Vagina (tissue), 2 donors: Measurements from ENCODE around the gene C17orf50. TPM values are rescaled to one million over a fixed set of nuclear protein-coding genes. Genes with fewer than 3 reads are reported as not detected.
A peak's percentile ranks its signal among the peaks of the same experiment; 100 is the strongest.

Experiments
- DNase-seq, 2 donors: peaks; one replicate each; pipeline ENCODE4 v3.0.0-alpha.2; 2017; ENCODE audit errors: extremely low spot score in 2 of 2
- H3K27ac ChIP-seq: fragments of 200-600 bp; sonication (generic); one replicate; pipeline ENCODE4 v1.5.1; 2019
- H3K27me3 ChIP-seq: fragments of 200-600 bp; sonication (generic); one replicate; pipeline ENCODE4 v1.5.1; 2019
- H3K36me3 ChIP-seq, 2 donors: fragments of 200-600 bp; sonication (generic); one replicate each; pipeline ENCODE4 v1.5.1; 2017 to 2019
- H3K4me1 ChIP-seq: fragments of 200-600 bp; sonication (generic); one replicate; pipeline ENCODE4 v1.5.1; 2019
- H3K4me3 ChIP-seq, 2 donors: fragments of 200-600 bp; sonication (generic); 1 replicate in 1 of 2; 2 replicates in 1 of 2; pipeline ENCODE4 v1.5.1; 2016 to 2019
- H3K9me3 ChIP-seq: fragments of 200-600 bp; sonication (generic); one replicate; pipeline ENCODE4 v1.5.1; 2019
- POLR2A ChIP-seq, 2 donors: fragments of 450-650 bp; IDR thresholded peaks; one replicate each; pipeline ENCODE4 v1.6.1; 2017; ENCODE audit warnings: antibody characterized with exemption in 2 of 2, mild to moderate bottlenecking in 2 of 2, moderate library complexity in 2 of 2
- POLR2AphosphoS5 ChIP-seq, 2 donors: sonication (generic); formaldehyde crosslinking; IDR thresholded peaks; one replicate each; pipeline ENCODE4 v1.9.0; 2017; ENCODE audit warnings: antibody characterized with exemption in 2 of 2, mild to moderate bottlenecking in 2 of 2, low read depth in 1 of 2; ENCODE audit not compliant: insufficient read depth in 1 of 2
- intact Hi-C: fragments of 100-400 bp; cut with DNase I; formaldehyde crosslinking; loops from one replicate; pipeline ENCODE4 v1.15.1; 2023
- total RNA-seq: library from RNA; depleted of rRNA; stranded (reverse); fragments of >200 nt; gene quantifications from one replicate; pipeline ENCODE4 v1.2.3, GENCODE V29; 2016
- TF ChIP-seq, protein P1 (sequence below), 3 experiments: fragments of 450-650 bp in 2 of 3; fragments of 200-600 bp in 1 of 3; sonication (generic) in 1 of 3; IDR thresholded peaks; one replicate each; pipeline ENCODE4 v1.5.1; 2017 to 2019; ENCODE audit warnings: antibody characterized with exemption in 3 of 3, mild to moderate bottlenecking in 2 of 3, moderate library complexity in 2 of 3

C17orf50 gene
- total RNA-seq, 1 donor from 2014 or later: not detected

- peak overlapping the region; percentile 66 for H3K27ac ChIP-seq
Measured at GRCh38 chr17:35725802-35726126, 34.9 kb upstream of the C17orf50 start.

DNA sequence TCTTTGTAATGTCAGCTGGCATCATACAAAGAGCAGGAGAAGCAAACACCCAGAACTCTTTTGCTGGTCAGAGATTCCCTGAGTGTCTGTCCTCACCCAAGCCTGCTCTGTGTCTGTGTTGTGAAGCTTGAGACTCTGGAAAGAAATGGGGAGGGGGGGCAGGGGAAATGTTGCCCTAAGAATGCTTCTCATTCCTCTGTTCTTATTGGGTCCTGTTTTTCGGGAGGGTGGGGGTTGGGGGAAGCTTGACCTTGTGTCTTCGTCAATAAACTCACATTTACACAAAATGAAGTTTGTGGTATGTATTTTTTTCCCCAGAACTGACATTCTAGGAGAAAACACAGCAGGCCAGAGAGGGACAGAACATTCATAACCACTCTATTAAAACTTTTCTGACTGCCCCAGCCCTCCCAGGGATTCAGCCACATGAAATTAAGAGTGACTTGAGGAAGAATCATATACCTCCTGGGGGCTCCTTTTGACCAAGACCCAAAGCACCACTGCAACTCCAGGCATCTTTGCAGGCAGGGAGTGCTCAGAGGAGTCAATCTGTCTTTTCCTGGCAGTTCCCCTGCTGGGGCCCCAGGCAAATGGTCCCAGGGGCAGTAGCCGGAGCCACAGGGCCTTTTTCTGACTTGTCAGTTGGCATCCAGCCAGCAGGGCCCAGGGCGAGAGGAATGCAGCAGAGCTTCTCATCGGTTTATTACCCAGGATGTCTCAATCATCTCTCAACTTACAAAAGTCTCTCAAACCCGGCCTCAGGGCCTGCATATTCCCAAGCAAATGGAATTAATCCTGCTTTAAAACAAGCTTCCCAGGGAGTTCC lies 34.3 kb upstream of the C17orf50 start:
- intact Hi-C loops: no loop called here
- Histone ChIP-seq H3K27me3 (no peaks in the 10 kb centered on the region), H3K27ac (peak overlapping the region; percentile 66)

More at GRCh38 chr17:35725802-35726126, 34.9 kb upstream of the C17orf50 start:
- Histone ChIP-seq H3K27me3 (no peaks in the 10 kb centered on the region), H3K4me3 (no peak overlapping the region), H3K4me1 (peaks cover 31% of the 10 kb centered on the region), H3K9me3 (no peaks in the 10 kb centered on the region), H3K36me3 (peaks cover 0 to 27% of the 10 kb centered on the region in 2 donors)
- no peak for DNase-seq
- intact Hi-C loops: no loop called here
- no peak for TF ChIP-seq POLR2A (IDR thresholded peaks at IDR 0.05)
- TF ChIP-seq, protein P1, sequence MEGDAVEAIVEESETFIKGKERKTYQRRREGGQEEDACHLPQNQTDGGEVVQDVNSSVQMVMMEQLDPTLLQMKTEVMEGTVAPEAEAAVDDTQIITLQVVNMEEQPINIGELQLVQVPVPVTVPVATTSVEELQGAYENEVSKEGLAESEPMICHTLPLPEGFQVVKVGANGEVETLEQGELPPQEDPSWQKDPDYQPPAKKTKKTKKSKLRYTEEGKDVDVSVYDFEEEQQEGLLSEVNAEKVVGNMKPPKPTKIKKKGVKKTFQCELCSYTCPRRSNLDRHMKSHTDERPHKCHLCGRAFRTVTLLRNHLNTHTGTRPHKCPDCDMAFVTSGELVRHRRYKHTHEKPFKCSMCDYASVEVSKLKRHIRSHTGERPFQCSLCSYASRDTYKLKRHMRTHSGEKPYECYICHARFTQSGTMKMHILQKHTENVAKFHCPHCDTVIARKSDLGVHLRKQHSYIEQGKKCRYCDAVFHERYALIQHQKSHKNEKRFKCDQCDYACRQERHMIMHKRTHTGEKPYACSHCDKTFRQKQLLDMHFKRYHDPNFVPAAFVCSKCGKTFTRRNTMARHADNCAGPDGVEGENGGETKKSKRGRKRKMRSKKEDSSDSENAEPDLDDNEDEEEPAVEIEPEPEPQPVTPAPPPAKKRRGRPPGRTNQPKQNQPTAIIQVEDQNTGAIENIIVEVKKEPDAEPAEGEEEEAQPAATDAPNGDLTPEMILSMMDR (IDR thresholded peaks at IDR 0.05): no peak
- no peak for TF ChIP-seq POLR2AphosphoS5 (IDR thresholded peaks at IDR 0.05; ENCODE audit: insufficient read depth in 1 of 2, low read depth in 1 of 2)

GRCh38 chr17:35726953-35727460 lies 33.7 kb upstream of the C17orf50 start:
- no peak overlapping the region for H3K4me3 ChIP-seq
- peak overlapping the region; percentile 66 for H3K27ac ChIP-seq
- peaks cover 42% of the 10 kb centered on the region for H3K4me1 ChIP-seq
- H3K27me3 ChIP-seq: no peaks in the 10 kb centered on the region
- H3K36me3 ChIP-seq: peaks cover 0 to 27% of the 10 kb centered on the region in 2 donors
- TF ChIP-seq POLR2AphosphoS5 (IDR thresholded peaks at IDR 0.05; ENCODE audit: insufficient read depth in 1 of 2, low read depth in 1 of 2): no peak
- no peak for TF ChIP-seq POLR2A (IDR thresholded peaks at IDR 0.05)
- TF ChIP-seq, protein P1 (IDR thresholded peaks at IDR 0.05): no peak
- no peaks in the 10 kb centered on the region for H3K9me3 ChIP-seq
- intact Hi-C loops: no loop called here
- DNase-seq: no peak

More for the DNA sequence above, 34.3 kb upstream of the C17orf50 start:
- H3K4me1 ChIP-seq: peaks cover 36% of the 10 kb centered on the region
- H3K9me3 ChIP-seq: no peaks in the 10 kb centered on the region
- DNase-seq: peak in 1 of 2 donors; percentile 90
- peak in 1 of 2 donors; percentile 67 for TF ChIP-seq POLR2AphosphoS5 (IDR thresholded peaks at IDR 0.05; ENCODE audit: insufficient read depth in 1 of 2, low read depth in 1 of 2)
- TF ChIP-seq POLR2A (IDR thresholded peaks at IDR 0.05): no peak
- H3K4me3 ChIP-seq: no peak overlapping the region
- H3K36me3 ChIP-seq: peaks cover 0 to 27% of the 10 kb centered on the region in 2 donors

- no peaks in the 10 kb centered on the region for H3K27me3 ChIP-seq
- H3K36me3 ChIP-seq: peaks cover 0 to 27% of the 10 kb centered on the region in 2 donors
- intact Hi-C loops: no loop called here
- peaks cover 48% of the 10 kb centered on the region for H3K4me1 ChIP-seq
- no peak for DNase-seq
- TF ChIP-seq, protein P1 (IDR thresholded peaks at IDR 0.05): no peak
- no peak for TF ChIP-seq POLR2AphosphoS5 (IDR thresholded peaks at IDR 0.05; ENCODE audit: insufficient read depth in 1 of 2, low read depth in 1 of 2)
- TF ChIP-seq POLR2A (IDR thresholded peaks at IDR 0.05): no peak
- H3K4me3 ChIP-seq: no peak overlapping the region
- H3K9me3 ChIP-seq: no peaks in the 10 kb centered on the region
- peak overlapping the region; percentile 66 for H3K27ac ChIP-seq
Measured at GRCh38 chr17:35727635-35728034, 33.1 kb upstream of the C17orf50 start.

DNA sequence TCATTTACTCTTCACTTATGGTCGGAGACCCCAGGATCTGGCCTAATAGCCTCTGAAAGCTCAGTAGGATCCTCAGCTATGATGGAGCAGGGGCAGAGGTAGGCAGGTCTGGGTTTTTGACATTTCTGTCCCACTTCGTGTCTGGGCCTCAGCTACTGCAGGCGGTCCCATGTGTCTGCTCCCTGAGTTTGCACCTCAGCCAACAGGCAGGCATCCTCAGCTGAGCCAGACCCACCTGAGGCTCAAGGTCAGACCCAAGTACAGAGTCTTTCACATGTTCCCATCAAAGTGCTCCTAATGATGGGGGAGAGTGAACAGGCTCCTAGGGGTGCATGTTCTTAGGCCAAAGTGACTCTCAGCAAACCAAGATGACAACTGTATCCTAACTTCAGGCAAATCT lies 32.1 kb upstream of the C17orf50 start:
- H3K27ac ChIP-seq: no peak overlapping the region
- intact Hi-C loops: no loop called here

More for the DNA sequence above, 32.1 kb upstream of the C17orf50 start:
- no peak for TF ChIP-seq POLR2AphosphoS5 (IDR thresholded peaks at IDR 0.05; ENCODE audit: insufficient read depth in 1 of 2, low read depth in 1 of 2)
- TF ChIP-seq, protein P1 (IDR thresholded peaks at IDR 0.05): no peak
- no peak for TF ChIP-seq POLR2A (IDR thresholded peaks at IDR 0.05)
- H3K27me3 ChIP-seq: no peaks in the 10 kb centered on the region
- peak in 1 of 2 donors; percentile 47 for DNase-seq
- peaks cover 50% of the 10 kb centered on the region for H3K4me1 ChIP-seq
- no peak overlapping the region for H3K4me3 ChIP-seq
- peaks cover 0 to 24% of the 10 kb centered on the region in 2 donors for H3K36me3 ChIP-seq
- no peaks in the 10 kb centered on the region for H3K9me3 ChIP-seq
